Stimulated activated CD4-positive, alpha-beta T cell treated with anti-CD3 and anti-CD28 coated beads, Interleukin-12 subunit alpha, Interleukin-12 subunit beta, amount 100 ng/mL, for 48 hours (primary cell): ENCODE measurements around the gene CMAS.

Experiments used
- DNase-seq, 3 donors: peaks; one replicate each; pipeline ENCODE4 v3.0.0-alpha.2; 2020; ENCODE audit warnings: low read depth in 2 of 3, low spot score in 1 of 3

Gene CMAS

GRCh38 chr12:22105542-22105941 is 59.5 kb downstream of the CMAS start:
- no peak for DNase-seq

GRCh38 chr12:22110176-22110575 is 64.2 kb downstream of the CMAS start:
- DNase-seq = no peak
